PFSK-1 (cell line): ENCODE measurements around the gene LORICRIN.

Experiments used
- FOXP2 ChIP-seq: optimal IDR thresholded peaks from 2 replicates; pipeline ENCODE3; 2011; ENCODE audit warnings: borderline replicate concordance, control low read depth, inconsistent platforms; ENCODE audit not compliant: insufficient read depth; ENCODE audit errors: extremely low read length, extremely low read depth
- POLR2AphosphoS5 ChIP-seq: IDR thresholded peaks from 2 replicates; pipeline ENCODE4 v1.6.1; 2012; ENCODE audit warnings: low read depth, mild to moderate bottlenecking, control low read depth, low read length, moderate library complexity
- TF ChIP-seq, protein P1 (sequence below), 2 experiments: IDR thresholded peaks; 2 replicates each; pipeline versions ENCODE4 v1.6.1 to v1.8.0; 2011 to 2012; ENCODE audit warnings: low read depth in 2 of 2, low read length in 2 of 2, control low read depth in 1 of 2, inconsistent platforms in 1 of 2, mild to moderate bottlenecking in 1 of 2, moderate library complexity in 1 of 2; ENCODE audit not compliant: insufficient read depth in 1 of 2

- TF ChIP-seq, protein P1, sequence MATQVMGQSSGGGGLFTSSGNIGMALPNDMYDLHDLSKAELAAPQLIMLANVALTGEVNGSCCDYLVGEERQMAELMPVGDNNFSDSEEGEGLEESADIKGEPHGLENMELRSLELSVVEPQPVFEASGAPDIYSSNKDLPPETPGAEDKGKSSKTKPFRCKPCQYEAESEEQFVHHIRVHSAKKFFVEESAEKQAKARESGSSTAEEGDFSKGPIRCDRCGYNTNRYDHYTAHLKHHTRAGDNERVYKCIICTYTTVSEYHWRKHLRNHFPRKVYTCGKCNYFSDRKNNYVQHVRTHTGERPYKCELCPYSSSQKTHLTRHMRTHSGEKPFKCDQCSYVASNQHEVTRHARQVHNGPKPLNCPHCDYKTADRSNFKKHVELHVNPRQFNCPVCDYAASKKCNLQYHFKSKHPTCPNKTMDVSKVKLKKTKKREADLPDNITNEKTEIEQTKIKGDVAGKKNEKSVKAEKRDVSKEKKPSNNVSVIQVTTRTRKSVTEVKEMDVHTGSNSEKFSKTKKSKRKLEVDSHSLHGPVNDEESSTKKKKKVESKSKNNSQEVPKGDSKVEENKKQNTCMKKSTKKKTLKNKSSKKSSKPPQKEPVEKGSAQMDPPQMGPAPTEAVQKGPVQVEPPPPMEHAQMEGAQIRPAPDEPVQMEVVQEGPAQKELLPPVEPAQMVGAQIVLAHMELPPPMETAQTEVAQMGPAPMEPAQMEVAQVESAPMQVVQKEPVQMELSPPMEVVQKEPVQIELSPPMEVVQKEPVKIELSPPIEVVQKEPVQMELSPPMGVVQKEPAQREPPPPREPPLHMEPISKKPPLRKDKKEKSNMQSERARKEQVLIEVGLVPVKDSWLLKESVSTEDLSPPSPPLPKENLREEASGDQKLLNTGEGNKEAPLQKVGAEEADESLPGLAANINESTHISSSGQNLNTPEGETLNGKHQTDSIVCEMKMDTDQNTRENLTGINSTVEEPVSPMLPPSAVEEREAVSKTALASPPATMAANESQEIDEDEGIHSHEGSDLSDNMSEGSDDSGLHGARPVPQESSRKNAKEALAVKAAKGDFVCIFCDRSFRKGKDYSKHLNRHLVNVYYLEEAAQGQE (IDR thresholded peaks at IDR 0.05; ENCODE audit: insufficient read depth in 1 of 2, low read depth in 2 of 2, low read length in 2 of 2) = no peak
- no peak for TF ChIP-seq POLR2AphosphoS5
- no peak for TF ChIP-seq FOXP2
Observed at GRCh38 chr1:153251988-153252387, 7.5 kb upstream of the LORICRIN start.
